ENCODE measurements around the gene MYH15.

The MYH15 gene

DNA sequence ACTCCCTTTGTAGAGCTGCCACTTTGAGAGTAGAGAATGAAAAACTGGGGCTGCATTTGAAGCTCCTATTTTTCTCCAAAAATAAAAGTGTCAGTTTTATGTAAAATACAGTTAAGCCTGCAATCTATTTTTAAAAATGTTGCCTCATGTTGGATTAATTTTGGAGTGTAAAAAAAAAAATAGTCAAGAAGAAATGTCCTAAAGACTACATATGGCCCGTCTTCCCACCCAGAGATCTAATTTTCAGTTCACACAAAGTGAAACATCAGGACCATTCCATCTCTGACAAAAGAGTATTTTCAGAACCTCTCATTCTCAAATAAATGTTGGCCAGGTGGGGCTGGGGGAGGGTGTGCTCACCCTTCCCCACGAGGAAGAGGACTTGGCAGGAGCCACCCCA, 151.4 kb downstream of the MYH15 start:
- Mint-ChIP-seq H3K9me3 (no peaks in the 10 kb centered on the region), H3K36me3 (peaks cover 0 to under 1% of the 10 kb centered on the region in 2 donors), H3K27me3 (no peaks in the 10 kb centered on the region), H3K4me1 (peaks cover 0 to 13% of the 10 kb centered on the region in 2 donors), H3K4me3 (no peak overlapping the region), H3K27ac (no peak overlapping the region)
- DNase-seq (no peak), ATAC-seq (replicated peaks) (no peak)

DNA sequence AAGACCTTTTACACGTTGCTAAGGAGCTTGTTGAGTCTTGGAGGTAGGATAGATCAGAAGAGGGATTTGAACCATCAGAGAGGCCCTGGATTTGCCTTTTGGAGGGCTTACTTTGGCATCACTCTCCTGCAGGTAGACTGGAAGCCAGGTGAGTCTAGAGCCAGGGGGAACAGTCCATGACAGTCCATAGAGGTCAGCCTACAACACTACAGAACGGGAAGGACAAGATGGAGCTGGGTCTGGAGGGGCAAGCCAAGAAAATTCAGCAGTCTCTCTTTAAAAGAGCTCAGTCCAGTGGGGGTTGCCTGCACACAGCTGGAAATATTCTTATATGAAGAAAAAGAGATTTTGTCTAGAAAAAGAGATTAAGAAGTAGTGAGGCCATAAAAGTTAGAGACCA, 153.4 kb downstream of the MYH15 start:
- H3K4me3 Mint-ChIP-seq = no peak overlapping the region
- H3K4me1 Mint-ChIP-seq = peaks cover 0 to 8% of the 10 kb centered on the region in 2 donors
- DNase-seq (no peak), ATAC-seq (replicated peaks) (no peak)
- peak overlapping the region; percentile 65 for H3K27ac Mint-ChIP-seq
- no peaks in the 10 kb centered on the region for H3K9me3 Mint-ChIP-seq
- no peaks in the 10 kb centered on the region for H3K27me3 Mint-ChIP-seq
- peaks cover 0 to 3% of the 10 kb centered on the region in 2 donors for H3K36me3 Mint-ChIP-seq

DNA sequence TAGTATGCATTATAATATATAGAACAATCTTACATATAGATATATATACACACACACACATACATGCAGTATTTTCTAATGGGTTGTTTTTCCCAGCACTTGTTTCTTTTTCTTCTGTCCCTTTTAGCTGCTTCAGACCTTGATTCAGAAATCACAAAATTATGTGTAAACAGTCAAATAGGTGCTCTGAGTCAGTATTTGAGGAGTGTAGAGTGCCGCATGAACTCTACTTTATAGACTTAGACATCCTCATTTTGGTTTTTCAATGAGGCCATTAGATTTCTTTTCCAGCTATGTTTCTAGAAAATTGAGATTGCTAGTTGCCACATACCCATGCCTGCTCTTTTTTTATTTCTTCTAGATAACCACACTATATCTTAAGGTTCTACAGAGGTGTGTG, 155.8 kb downstream of the MYH15 start:
- no peak for ATAC-seq (replicated peaks)
- Mint-ChIP-seq H3K27me3 (no peaks in the 10 kb centered on the region), H3K4me3 (no peak overlapping the region), H3K36me3 (peaks cover 0 to 3% of the 10 kb centered on the region in 2 donors), H3K9me3 (no peaks in the 10 kb centered on the region), H3K4me1 (peaks cover 0 to 7% of the 10 kb centered on the region in 2 donors), H3K27ac (no peak overlapping the region)
- no peak for DNase-seq

DNA sequence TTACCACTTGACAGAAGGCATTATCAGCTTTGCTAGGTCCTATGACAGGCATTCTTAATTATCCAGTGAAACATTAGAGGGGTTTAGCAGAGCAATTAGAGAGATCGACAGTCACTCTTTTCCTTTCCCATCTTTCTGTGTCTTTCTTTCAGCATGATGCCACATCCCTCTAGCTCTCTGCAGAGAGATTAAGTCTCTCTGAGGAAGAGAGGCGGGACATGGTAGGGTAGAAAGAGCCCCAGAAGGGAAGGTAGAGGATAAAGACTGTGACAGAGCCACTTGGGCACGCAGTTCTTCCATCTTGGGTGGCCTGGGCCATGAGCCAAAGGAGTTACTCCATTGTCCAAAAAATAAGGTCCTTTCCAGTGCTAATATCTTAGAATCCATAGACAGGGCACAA, 158.2 kb downstream of the MYH15 start:
- Mint-ChIP-seq H3K27me3 (no peaks in the 10 kb centered on the region), H3K4me3 (no peak overlapping the region), H3K27ac (no peak overlapping the region), H3K4me1 (peaks cover 2 to 10% of the 10 kb centered on the region in 2 donors), H3K36me3 (peaks cover 8% of the 10 kb centered on the region in 2 donors), H3K9me3 (peaks cover 2 to 5% of the 10 kb centered on the region in 2 donors)
- no peak for DNase-seq
- no peak for ATAC-seq (replicated peaks)

DNA sequence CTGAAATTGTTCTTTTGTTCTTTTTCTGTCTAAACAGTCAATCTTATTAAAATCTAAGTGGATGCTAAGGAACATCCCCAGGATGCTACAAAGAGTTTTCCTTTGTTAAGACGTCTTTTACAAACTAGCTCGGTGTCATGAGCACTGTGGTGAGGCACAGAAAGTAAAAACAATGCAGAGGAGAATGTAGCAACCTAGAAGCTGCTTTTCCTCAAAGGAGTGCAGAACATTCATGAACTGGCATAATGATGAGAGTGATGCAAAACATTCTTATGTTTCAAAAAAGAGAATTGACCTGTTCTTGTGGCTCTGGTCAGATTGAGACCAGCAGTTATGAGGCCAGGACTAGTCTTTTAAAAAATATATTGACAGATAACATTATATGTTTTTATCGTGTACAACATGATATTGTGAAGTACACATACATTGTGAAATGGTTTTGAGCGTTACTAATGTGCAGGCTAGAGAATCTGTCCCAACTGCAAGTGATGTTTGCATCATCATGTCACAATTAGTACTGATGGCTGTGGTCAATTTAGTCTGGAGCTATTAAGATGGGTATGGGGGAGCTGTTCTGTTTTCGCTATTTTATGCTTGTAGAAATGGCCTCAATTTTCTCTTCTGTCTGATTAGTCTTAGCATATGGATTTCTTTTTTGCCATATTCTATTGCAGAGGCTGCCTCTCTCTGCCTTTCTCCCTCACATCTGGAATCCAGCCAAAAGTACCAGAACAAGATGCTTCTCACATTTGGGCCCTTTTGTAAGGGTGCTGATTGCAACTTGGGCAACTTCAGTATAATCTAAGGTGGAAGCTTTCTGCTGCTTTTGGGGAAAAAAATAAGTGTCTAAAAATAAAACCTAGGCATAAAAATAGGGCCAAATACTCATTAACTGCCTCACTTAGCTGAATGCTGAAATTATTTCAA, 163.8 kb downstream of the MYH15 start:
- Mint-ChIP-seq H3K36me3 (peaks cover 5 to 16% of the 10 kb centered on the region in 2 donors), H3K4me1 (peaks cover 26 to 50% of the 10 kb centered on the region in 2 donors), H3K9me3 (peaks cover 2 to 5% of the 10 kb centered on the region in 2 donors), H3K27me3 (no peaks in the 10 kb centered on the region), H3K4me3 (peak overlapping the region; percentile 57), H3K27ac (peak overlapping the region; percentile 72)
- DNase-seq (no peak), ATAC-seq (replicated peaks) (no peak)

DNA sequence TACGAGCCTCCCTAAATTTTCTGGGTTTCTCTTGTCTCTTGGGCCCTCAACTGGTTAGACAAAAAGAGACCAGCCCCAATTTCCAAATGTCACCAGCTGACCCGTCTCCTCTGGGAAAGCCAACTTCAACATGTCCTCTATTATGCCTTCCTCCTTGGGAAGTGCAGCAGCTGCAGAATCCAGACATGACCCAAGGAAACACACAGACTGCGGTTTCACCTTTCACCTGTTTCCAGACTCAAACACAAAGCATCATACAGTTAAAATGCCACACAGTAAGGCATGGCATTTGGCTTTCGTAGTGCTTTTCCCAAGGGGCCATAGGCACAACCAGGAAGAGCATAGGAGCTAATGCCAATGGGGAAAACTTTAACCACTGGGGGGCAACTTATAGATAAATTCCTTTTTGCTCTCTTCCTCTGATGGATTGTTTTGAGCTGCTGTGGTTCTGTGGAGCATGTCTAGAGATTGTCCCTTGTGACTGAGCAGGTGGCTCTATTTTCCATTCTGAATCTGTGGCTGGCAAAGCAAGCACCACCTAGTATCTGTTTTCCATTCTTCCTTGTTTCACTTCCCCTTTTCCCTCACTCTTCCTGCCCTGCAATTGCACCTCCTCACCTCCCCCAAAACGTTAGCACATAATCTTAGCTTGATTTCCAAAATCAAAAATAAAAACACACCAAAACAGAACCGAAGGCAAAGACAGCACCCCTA, 164.7 kb downstream of the MYH15 start:
- H3K4me1 Mint-ChIP-seq = peaks cover 27 to 47% of the 10 kb centered on the region in 2 donors
- peaks cover 2 to 5% of the 10 kb centered on the region in 2 donors for H3K9me3 Mint-ChIP-seq
- no peaks in the 10 kb centered on the region for H3K27me3 Mint-ChIP-seq
- peak overlapping the region; percentile 57 for H3K4me3 Mint-ChIP-seq
- DNase-seq (no peak), ATAC-seq (replicated peaks) (peak; percentile 42 to 48)
- peaks cover 5 to 16% of the 10 kb centered on the region in 2 donors for H3K36me3 Mint-ChIP-seq
- H3K27ac Mint-ChIP-seq = peak overlapping the region; percentile 72

DNA sequence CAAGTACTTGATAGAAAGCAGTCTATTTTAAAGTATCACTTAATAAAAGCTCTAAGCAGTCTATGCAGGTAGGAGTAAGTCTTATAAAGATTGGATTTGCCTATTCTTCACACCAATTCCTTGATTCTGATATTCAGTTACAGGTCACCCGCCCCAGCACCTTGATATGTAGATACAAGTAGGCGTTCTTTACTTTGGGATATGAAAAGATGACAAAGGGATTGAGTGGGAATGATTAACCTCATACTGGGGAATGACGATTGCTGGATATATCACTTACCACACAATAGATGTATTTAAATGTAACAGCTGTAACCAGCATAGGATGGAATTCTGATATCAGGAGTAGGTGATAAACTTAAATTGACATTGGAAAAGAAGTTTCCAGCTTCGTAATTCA, 166.9 kb downstream of the MYH15 start:
- peaks cover 2 to 5% of the 10 kb centered on the region in 2 donors for H3K9me3 Mint-ChIP-seq
- H3K36me3 Mint-ChIP-seq = peaks cover 5 to 16% of the 10 kb centered on the region in 2 donors
- H3K27me3 Mint-ChIP-seq = no peaks in the 10 kb centered on the region
- no peak overlapping the region for H3K4me3 Mint-ChIP-seq
- no peak for ATAC-seq (replicated peaks)
- no peak overlapping the region for H3K27ac Mint-ChIP-seq
- H3K4me1 Mint-ChIP-seq = peaks cover 36 to 61% of the 10 kb centered on the region in 2 donors
- DNase-seq = no peak

DNA sequence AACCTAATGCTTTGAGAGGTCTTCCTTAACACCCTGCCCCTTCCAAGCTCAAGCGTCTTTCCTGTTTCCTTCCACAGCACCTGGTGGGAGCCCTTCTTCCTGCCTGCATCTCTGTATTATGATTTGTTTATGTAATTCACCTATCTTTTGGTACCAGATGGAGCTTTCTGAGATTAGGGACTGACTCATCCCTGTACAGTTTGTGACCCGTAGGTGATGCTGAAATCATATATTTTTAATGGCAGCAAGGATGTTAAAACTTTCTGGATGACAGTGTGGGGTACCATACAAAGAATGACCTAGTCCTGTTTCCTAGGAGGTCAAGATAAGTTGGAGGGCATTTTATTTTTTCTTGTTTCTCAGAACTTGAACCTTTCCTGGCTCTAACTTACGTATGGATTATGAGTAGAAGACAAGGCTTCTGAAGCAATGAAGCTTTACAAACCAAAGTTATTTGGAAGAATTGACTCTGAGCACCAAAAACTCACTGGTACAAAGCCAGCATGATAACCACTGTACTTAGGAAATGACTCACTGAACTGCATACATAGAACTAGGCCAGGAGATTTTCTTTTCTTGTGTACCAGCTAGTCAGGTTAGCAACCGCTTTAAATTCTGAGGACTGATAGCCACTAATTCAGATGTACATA, 167.4 kb downstream of the MYH15 start:
- DNase-seq (peak; percentile 4), ATAC-seq (replicated peaks) (peak; percentile 84 to 86)
- peaks cover 1 to 11% of the 10 kb centered on the region in 2 donors for H3K36me3 Mint-ChIP-seq
- peaks cover 0 to 1% of the 10 kb centered on the region in 2 donors for H3K9me3 Mint-ChIP-seq
- H3K27me3 Mint-ChIP-seq = no peaks in the 10 kb centered on the region
- H3K4me1 Mint-ChIP-seq = peaks cover 40 to 66% of the 10 kb centered on the region in 2 donors
- peak overlapping the region in 1 of 2 donors; percentile 34 for H3K4me3 Mint-ChIP-seq
- peak overlapping the region; percentile 27 for H3K27ac Mint-ChIP-seq

DNA sequence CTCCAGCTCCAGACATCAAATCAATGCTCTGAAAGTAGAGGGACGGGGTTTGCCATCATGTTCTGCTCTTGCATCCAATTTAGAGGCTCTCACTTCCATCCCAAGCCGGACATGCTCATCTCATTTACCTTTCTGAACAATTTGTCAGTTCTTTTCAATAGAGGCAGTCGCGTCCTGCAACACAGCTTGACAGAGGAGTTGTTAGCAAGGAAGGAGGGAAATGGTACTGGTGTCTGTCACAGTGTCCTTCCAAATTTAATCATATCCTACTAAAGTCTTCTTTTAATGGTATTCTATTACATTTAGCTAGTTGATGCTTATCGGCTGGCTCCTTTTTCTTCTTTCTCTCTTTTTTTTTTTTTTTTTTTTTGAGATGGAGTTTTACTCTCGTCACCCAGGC, 168.5 kb downstream of the MYH15 start:
- ATAC-seq (replicated peaks) = no peak

DNA sequence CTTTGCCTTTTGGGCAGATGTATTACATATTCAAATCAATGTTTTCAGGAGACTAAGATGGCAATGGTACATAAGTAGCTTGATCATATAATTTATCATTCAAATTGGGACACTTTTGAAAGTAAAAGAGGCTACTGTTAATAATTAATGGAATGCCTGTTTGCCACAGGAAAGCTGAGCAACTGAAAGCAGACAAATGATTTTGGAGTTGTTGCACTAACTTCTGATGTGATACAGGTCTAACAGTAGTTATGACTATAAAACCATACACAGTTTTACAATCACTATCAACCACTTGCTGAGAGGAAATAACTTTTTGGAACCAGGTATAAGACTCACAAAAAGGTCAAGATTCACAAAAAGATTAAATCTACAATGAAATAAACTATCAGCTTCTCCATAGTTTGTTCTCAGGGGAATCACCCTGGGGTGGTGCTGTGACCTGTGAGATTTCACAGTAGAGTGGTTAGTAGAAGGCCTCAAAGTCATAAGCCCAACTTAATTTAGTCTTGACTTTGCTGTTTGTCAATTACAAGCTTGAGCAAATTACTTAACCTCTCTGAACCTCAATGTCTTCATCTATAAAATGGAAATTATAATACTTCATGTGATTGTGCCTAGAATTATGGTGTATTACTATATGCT, 171.4 kb downstream of the MYH15 start:
- Mint-ChIP-seq H3K27ac (no peak overlapping the region), H3K4me1 (peaks cover 22 to 32% of the 10 kb centered on the region in 2 donors), H3K4me3 (peak overlapping the region in 1 of 2 donors; percentile 4), H3K27me3 (no peaks in the 10 kb centered on the region), H3K9me3 (no peaks in the 10 kb centered on the region), H3K36me3 (peaks cover 0 to 4% of the 10 kb centered on the region in 2 donors)
- ATAC-seq (replicated peaks) (peak; percentile 53 to 63), DNase-seq (no peak)

More for the DNA sequence above, 168.5 kb downstream of the MYH15 start:
- Mint-ChIP-seq H3K27ac (no peak overlapping the region), H3K4me3 (no peak overlapping the region), H3K9me3 (no peaks in the 10 kb centered on the region), H3K27me3 (no peaks in the 10 kb centered on the region), H3K4me1 (peaks cover 38 to 60% of the 10 kb centered on the region in 2 donors), H3K36me3 (peaks cover 0 to 8% of the 10 kb centered on the region in 2 donors)
- DNase-seq = no peak

DNA sequence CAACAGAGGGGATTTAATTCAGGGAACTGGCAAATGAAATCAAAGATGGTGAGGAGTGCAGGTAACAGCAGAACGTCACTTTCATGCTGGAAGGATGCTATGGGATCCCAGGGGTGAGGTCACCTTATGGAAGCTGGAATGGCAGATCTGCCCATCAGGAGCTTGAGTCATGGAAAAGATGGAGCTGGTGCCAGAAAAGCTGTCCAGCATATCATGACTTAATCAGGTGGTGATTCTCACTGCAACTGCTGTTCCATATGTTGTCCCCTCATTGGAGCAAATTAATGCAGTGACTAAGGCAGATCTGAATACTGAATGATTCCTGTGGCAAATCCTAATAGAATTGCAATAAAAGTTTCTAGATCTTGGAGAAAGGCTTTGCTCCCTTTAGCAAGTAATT, 175.7 kb downstream of the MYH15 start:
- no peak overlapping the region for H3K27ac Mint-ChIP-seq
- H3K27me3 Mint-ChIP-seq = no peaks in the 10 kb centered on the region
- H3K4me3 Mint-ChIP-seq = no peak overlapping the region
- DNase-seq (no peak), ATAC-seq (replicated peaks) (no peak)
- H3K4me1 Mint-ChIP-seq = peaks cover 10 to 13% of the 10 kb centered on the region in 2 donors
- H3K9me3 Mint-ChIP-seq = no peaks in the 10 kb centered on the region
- H3K36me3 Mint-ChIP-seq = no peaks in the 10 kb centered on the region

DNA sequence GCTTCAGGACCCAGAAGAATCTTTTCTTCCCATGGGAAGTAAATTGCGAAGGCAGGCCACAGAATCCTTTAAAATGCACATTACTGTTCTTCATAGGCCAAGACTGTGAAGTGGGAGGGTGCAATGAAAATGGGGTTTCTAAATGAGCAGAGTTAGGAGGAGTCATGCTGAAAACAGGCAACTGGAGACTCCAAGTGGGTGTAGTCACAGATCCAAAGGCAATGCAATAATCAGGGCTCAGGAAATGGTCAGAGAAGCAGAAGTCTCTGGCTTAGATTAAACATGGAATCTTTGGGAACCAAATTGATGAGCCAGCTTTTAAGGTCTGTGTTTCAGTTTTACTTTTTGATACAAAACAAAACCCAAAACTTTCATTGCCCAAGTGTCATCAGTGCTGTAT, 176.4 kb downstream of the MYH15 start:
- H3K36me3 Mint-ChIP-seq = no peaks in the 10 kb centered on the region
- ATAC-seq (replicated peaks) = no peak
- H3K4me3 Mint-ChIP-seq = no peak overlapping the region

DNA sequence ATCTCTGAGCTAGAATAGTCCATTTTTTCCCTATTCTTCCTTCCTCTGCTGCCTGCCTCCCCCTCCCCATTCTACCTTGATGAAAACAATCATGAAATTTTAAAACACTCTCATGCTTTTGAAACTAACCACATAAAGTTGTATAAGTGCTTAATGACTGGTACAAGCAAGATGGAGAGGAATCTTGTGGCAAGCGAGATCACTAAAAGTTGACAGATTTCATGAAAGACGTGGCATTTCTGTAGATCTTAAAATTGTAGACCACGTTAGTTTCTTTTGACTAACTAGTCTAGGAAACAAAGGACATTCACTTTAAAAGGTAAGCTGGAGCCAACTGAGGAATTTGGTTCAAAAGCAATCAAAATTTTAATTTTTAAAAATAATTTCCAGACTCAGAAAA, 178.6 kb downstream of the MYH15 start:
- DNase-seq (no peak), ATAC-seq (replicated peaks) (no peak)
- Mint-ChIP-seq H3K4me3 (no peak overlapping the region), H3K4me1 (peaks cover 0 to 5% of the 10 kb centered on the region in 2 donors), H3K27me3 (peaks cover 0 to 5% of the 10 kb centered on the region in 2 donors), H3K27ac (no peak overlapping the region), H3K36me3 (peaks cover 4 to 6% of the 10 kb centered on the region in 2 donors), H3K9me3 (peaks cover 5% of the 10 kb centered on the region in 2 donors)

More for the DNA sequence above, 176.4 kb downstream of the MYH15 start:
- Mint-ChIP-seq H3K27ac (no peak overlapping the region), H3K9me3 (no peaks in the 10 kb centered on the region), H3K4me1 (peaks cover 9 to 12% of the 10 kb centered on the region in 2 donors), H3K27me3 (no peaks in the 10 kb centered on the region)
- DNase-seq = no peak

All from stimulated activated naive B cell treated with anti-CD40 and anti-IgM and Interleukin-4, amounts not matched to agents 10 μg/mL and 1 μg/mL and 100 μg/mL, for 72 hours (primary cell).